Panc1 (cell line): ENCODE measurements around the gene KCNA3. TPM values are rescaled to one million over a fixed set of nuclear protein-coding genes. Genes with fewer than 3 reads are reported as not detected.
A peak's percentile ranks its signal among the peaks of the same experiment; 100 is the strongest.

ENCODE experiments used
- ATAC-seq: fragments of 200-7000 bp; cut with Tn5 transposase; 2 replicates; pipeline ENCODE4 v1.9.1; 2020; ENCODE audit warnings: mild to moderate bottlenecking, moderate library complexity
- BruUV-seq: library from RNA; stranded (reverse); fragments of 400-500 nt; replicated peaks from 2 replicates; lab custom pipeline; 2021; lab: Mats Ljungman, UMichigan
- CTCF ChIA-PET: fragments of 300-600 bp; sonication (Branson Sonifier 250); formaldehyde crosslinking; loops from one replicate; lab custom pipeline; 2022; ENCODE audit warnings: antibody characterized with exemption; lab: Charles Lee
- POLR2A ChIA-PET: fragments of 300-600 bp; sonication (Branson Sonifier 250); formaldehyde crosslinking; loops from one replicate; lab custom pipeline; 2022; ENCODE audit warnings: antibody characterized with exemption; lab: Charles Lee
- DNase-seq: peaks from one replicate; pipeline ENCODE4 v3.0.0-alpha.2; 2010; ENCODE audit warnings: low read depth, low spot score
- H3K27ac ChIP-seq: 2 replicates; pipeline ENCODE4 v1.5.1; 2011; ENCODE audit warnings: mild to moderate bottlenecking, low read length, inconsistent platforms
- H3K27me3 ChIP-seq: fragments of 200-500 bp; sonication (Bioruptor generic); 2 replicates; pipeline ENCODE4 v1.6.0; 2014; ENCODE audit warnings: low read length, inconsistent platforms; ENCODE audit not compliant: control insufficient read depth, insufficient read depth
- H3K36me3 ChIP-seq: fragments of 200-500 bp; sonication (Bioruptor generic); 2 replicates; pipeline ENCODE4 v1.5.1; 2014; ENCODE audit warnings: inconsistent platforms, mild to moderate bottlenecking, low read length, moderate library complexity; ENCODE audit not compliant: control insufficient read depth, insufficient read depth
- H3K4me1 ChIP-seq: 2 replicates; pipeline ENCODE4 v1.5.1; 2011; ENCODE audit warnings: inconsistent platforms, mild to moderate bottlenecking, low read length, moderate library complexity; ENCODE audit not compliant: control insufficient read depth, insufficient read depth
- H3K4me3 ChIP-seq, 2 experiments: 2 replicates each; pipeline ENCODE4 v1.5.1; 2011 to 2012; ENCODE audit warnings: low read depth in 2 of 2, low read length in 2 of 2, mild to moderate bottlenecking in 2 of 2, inconsistent platforms in 1 of 2, moderate library complexity in 1 of 2
- H3K9me3 ChIP-seq: fragments of 200-500 bp; sonication (Bioruptor generic); 2 replicates; pipeline ENCODE4 v1.5.1; 2014; ENCODE audit warnings: low read depth, mild to moderate bottlenecking, inconsistent platforms, low read length, moderate library complexity; ENCODE audit not compliant: control insufficient read depth, insufficient read depth
- CTCF ChIP-seq: fragments of 450-650 bp; IDR thresholded peaks from 2 replicates; pipeline ENCODE4 v1.5.1; 2017; ENCODE audit warnings: mild to moderate bottlenecking
- POLR2AphosphoS5 ChIP-seq: IDR thresholded peaks from 2 replicates; pipeline ENCODE4 v1.6.1; 2012; ENCODE audit warnings: mild to moderate bottlenecking, low read depth, low read length, moderate library complexity
- REST ChIP-seq, 2 experiments: IDR thresholded peaks; 2 replicates each; pipeline ENCODE4 v1.6.1; 2011 to 2012; ENCODE audit warnings: low read depth in 2 of 2, control low read depth in 1 of 2, low read length in 1 of 2, mild to moderate bottlenecking in 1 of 2, moderate library complexity in 1 of 2; ENCODE audit not compliant: insufficient read depth in 1 of 2
- SIN3A ChIP-seq: IDR thresholded peaks from 2 replicates; pipeline ENCODE4 v1.6.1; 2012; ENCODE audit warnings: low read depth, mild to moderate bottlenecking, low read length, moderate library complexity, borderline replicate concordance; ENCODE audit not compliant: insufficient read depth
- TCF7L2 ChIP-seq: IDR thresholded peaks from 2 replicates; pipeline ENCODE4 v1.6.1; 2011; ENCODE audit warnings: mild to moderate bottlenecking, low read depth, low read length, inconsistent platforms
- in situ Hi-C: cut with HindIII; loops from 2 replicates; pipeline ENCODE4 v1.10.0; 2016; ENCODE audit warnings: low sequenced_read_pairs, low pct_unique_long_range_greater_than_20kb
- intact Hi-C: fragments of 100-400 bp; cut with micrococcal nuclease; formaldehyde crosslinking; loops from one replicate; pipeline ENCODE4 v1.10.0; 2022; ENCODE audit not compliant: unreplicated experiment
- total RNA-seq: library from RNA; stranded (reverse); gene quantifications from one replicate; pipeline ENCODE4 v1.2.1, GENCODE V29; 2021; ENCODE audit not compliant: unreplicated experiment

KCNA3 gene
- total RNA-seq, 1 experiment from 2014 or later, result not detected

- DNase-seq (no peak), ATAC-seq (peak; percentile 72; the same call in 1 of the 2 replicates)
- in situ Hi-C loops, result no loop called here
- intact Hi-C loops, result loop anchor here (5.0 kb wide), 2 partner anchors 133 to 148 kb away; no protein-coding TSS in a partner anchor
- H3K4me3 ChIP-seq, result no peak overlapping the region
- TF ChIP-seq POLR2AphosphoS5 (no peak), TCF7L2 (no peak), SIN3A (no peak), CTCF (no peak), REST (IDR thresholded peaks at IDR 0.05; ENCODE audit: insufficient read depth in 1 of 2, low read depth in 2 of 2, low read length in 1 of 2) (no peak)
- H3K27ac ChIP-seq, result no peak overlapping the region
- H3K36me3 ChIP-seq, result no peaks in the 10 kb centered on the region
- H3K9me3 ChIP-seq, result no peaks in the 10 kb centered on the region
- no peaks in the 10 kb centered on the region for H3K4me1 ChIP-seq
- POLR2A ChIA-PET, result no interaction called here
- CTCF ChIA-PET, result no interaction called here
- BruUV-seq, result no TSS peak
- no peaks in the 10 kb centered on the region; the same call in 1 of the 2 replicates for H3K27me3 ChIP-seq
Measured at GRCh38 chr1:110634455-110635311, 40.1 kb downstream of the KCNA3 start.

GRCh38 chr1:110634086-110634454, 40.7 kb downstream of the KCNA3 start:
- H3K27ac ChIP-seq, result no peak overlapping the region
- DNase-seq, result no peak
- intact Hi-C loops, result loop anchor here (5.0 kb wide), 2 partner anchors 133 to 148 kb away; no protein-coding TSS in a partner anchor
- no peaks in the 10 kb centered on the region for H3K36me3 ChIP-seq
- CTCF ChIA-PET, result no interaction called here
- in situ Hi-C loops, result no loop called here
- ATAC-seq, result no peak
- no peaks in the 10 kb centered on the region for H3K4me1 ChIP-seq
- BruUV-seq, result no TSS peak
- POLR2A ChIA-PET, result no interaction called here
- H3K4me3 ChIP-seq, result no peak overlapping the region
- no peaks in the 10 kb centered on the region for H3K9me3 ChIP-seq
- no peaks in the 10 kb centered on the region; the same call in 1 of the 2 replicates for H3K27me3 ChIP-seq
- TF ChIP-seq REST (IDR thresholded peaks at IDR 0.05; ENCODE audit: insufficient read depth in 1 of 2, low read depth in 2 of 2, low read length in 1 of 2) (no peak), CTCF (no peak), TCF7L2 (no peak), POLR2AphosphoS5 (no peak), SIN3A (no peak)
